Esophagus muscularis mucosa (tissue), 4 donors: ENCODE measurements around the gene LMX1B.

Experiments used
- EP300 ChIP-seq: sonication (generic); formaldehyde crosslinking; IDR thresholded peaks from one replicate; pipeline ENCODE4 v1.6.1; 2017; ENCODE audit warnings: antibody characterized with exemption
- POLR2A ChIP-seq: fragments of 450-650 bp; IDR thresholded peaks from one replicate; pipeline ENCODE4 v1.6.1; 2017; ENCODE audit warnings: antibody characterized with exemption, moderate library complexity, mild to moderate bottlenecking, low read depth
- POLR2AphosphoS5 ChIP-seq, 2 donors: sonication (generic); formaldehyde crosslinking; IDR thresholded peaks; one replicate each; pipeline ENCODE4 v1.6.1; 2017; ENCODE audit warnings: antibody characterized with exemption in 2 of 2
- TF ChIP-seq, protein P1 (sequence below), 3 experiments: fragments of 200-600 bp in 2 of 3; fragments of 450-650 bp in 1 of 3; sonication (generic) in 2 of 3; IDR thresholded peaks; one replicate each; pipeline ENCODE4 v1.5.1; 2017 to 2019; ENCODE audit warnings: antibody characterized with exemption in 3 of 3, mild to moderate bottlenecking in 2 of 3, moderate library complexity in 1 of 3

GRCh38 chr9:126666155-126666803 lies 52.6 kb downstream of the LMX1B start:
- no peak for TF ChIP-seq POLR2A
- TF ChIP-seq, protein P1, sequence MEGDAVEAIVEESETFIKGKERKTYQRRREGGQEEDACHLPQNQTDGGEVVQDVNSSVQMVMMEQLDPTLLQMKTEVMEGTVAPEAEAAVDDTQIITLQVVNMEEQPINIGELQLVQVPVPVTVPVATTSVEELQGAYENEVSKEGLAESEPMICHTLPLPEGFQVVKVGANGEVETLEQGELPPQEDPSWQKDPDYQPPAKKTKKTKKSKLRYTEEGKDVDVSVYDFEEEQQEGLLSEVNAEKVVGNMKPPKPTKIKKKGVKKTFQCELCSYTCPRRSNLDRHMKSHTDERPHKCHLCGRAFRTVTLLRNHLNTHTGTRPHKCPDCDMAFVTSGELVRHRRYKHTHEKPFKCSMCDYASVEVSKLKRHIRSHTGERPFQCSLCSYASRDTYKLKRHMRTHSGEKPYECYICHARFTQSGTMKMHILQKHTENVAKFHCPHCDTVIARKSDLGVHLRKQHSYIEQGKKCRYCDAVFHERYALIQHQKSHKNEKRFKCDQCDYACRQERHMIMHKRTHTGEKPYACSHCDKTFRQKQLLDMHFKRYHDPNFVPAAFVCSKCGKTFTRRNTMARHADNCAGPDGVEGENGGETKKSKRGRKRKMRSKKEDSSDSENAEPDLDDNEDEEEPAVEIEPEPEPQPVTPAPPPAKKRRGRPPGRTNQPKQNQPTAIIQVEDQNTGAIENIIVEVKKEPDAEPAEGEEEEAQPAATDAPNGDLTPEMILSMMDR (IDR thresholded peaks at IDR 0.05), result no peak
- no peak for TF ChIP-seq POLR2AphosphoS5 (IDR thresholded peaks at IDR 0.05)
- no peak for TF ChIP-seq EP300
